H1 (cell line): ENCODE measurements around the gene PEPD. TPM values are rescaled to one million over a fixed set of nuclear protein-coding genes. Genes with fewer than 3 reads are reported as not detected.

ENCODE experiments used
- CTBP2 ChIP-seq: IDR thresholded peaks from 2 replicates; pipeline ENCODE4 v1.7.0; 2011; ENCODE audit warnings: borderline replicate concordance, mild to moderate bottlenecking, moderate library complexity, mixed read lengths, low read length; ENCODE audit not compliant: insufficient read depth, insufficient read length
- CTCF ChIP-seq, 3 experiments: IDR thresholded peaks; 1 replicate in 2 of 3; 2 replicates in 1 of 3; pipeline versions ENCODE4 v1.5.1 to v1.6.1; 2011; ENCODE audit warnings: low read length in 3 of 3, mild to moderate bottlenecking in 3 of 3, inconsistent platforms in 2 of 3, low read depth in 1 of 3, moderate library complexity in 1 of 3; ENCODE audit not compliant: insufficient read depth in 1 of 3; ENCODE audit errors: control extremely low read depth in 1 of 3
- NANOG ChIP-seq: IDR thresholded peaks from 2 replicates; pipeline ENCODE4 v1.6.1; 2011; ENCODE audit warnings: low read length, low read depth, mild to moderate bottlenecking, inconsistent platforms; ENCODE audit not compliant: insufficient read depth, poor library complexity, severe bottlenecking
- TBP ChIP-seq: IDR thresholded peaks from 2 replicates; pipeline ENCODE4 v1.6.1; 2011; ENCODE audit warnings: low read depth, low read length, improper control_type of control experiment
- polyA plus RNA-seq, 7 experiments: library from polyadenylated mRNA; depleted of rRNA in 3 of 7; stranded (reverse) in 5 of 7; unstranded in 2 of 7; fragments of >200 nt in 5 of 7; fragments of 200-250 nt in 2 of 7; gene quantifications; 1 replicate in 5 of 7; 2 replicates in 1 of 7; 4 replicates in 1 of 7; pipeline versions ENCODE4 v1.2.1 to v1.2.3, GENCODE V29; 2011 to 2013; ENCODE audit warnings: missing spikeins in 2 of 7, mixed read lengths in 2 of 7
- total RNA-seq: library from RNA; stranded (reverse); fragmentation: NEBNext Ultra II Directional; extraction: Animal tissue kit (Norgen Biotek cat#: 25700); gene quantifications from 2 replicates; pipeline ENCODE4 v1.2.1, GENCODE V29; 2021

The PEPD gene
- total and polyA plus RNA-seq, 2 of the 8 experiments (the other 6 are each of a cell fraction or from before 2014, with no cell fraction given), result 84.1 to 178 TPM

GRCh38 chr19:33399745-33400681 is 121.6 kb downstream of the PEPD start (continued):
- TF ChIP-seq CTCF (IDR thresholded peaks at IDR 0.05; ENCODE audit: control extremely low read depth in 1 of 3, insufficient read depth in 1 of 3, low read depth in 1 of 3, low read length in 3 of 3), result peak in 2 of 3 experiments; percentile 13 to 14; a peak in 2 of 4 replicates
- TF ChIP-seq CTBP2, result no peak
- TF ChIP-seq NANOG, result no peak
- TF ChIP-seq TBP, result no peak
